WERI-Rb-1 (cell line): ENCODE data around the gene CMTM2.

Source experiments
- DNase-seq: peaks from one replicate; pipeline ENCODE4 v3.0.0-alpha.2; 2020
- H3K27ac ChIP-seq: fragments of 250-450 bp; sonication (Bioruptor Pico); 2 replicates; pipeline ENCODE4 v1.5.1; 2020; ENCODE audit warnings: mild to moderate bottlenecking, moderate library complexity
- H3K27me3 ChIP-seq: fragments of 250-450 bp; sonication (Bioruptor Pico); 2 replicates; pipeline ENCODE4 v1.5.1; 2021; ENCODE audit warnings: mild to moderate bottlenecking, low read depth, moderate library complexity; ENCODE audit not compliant: insufficient read depth, severe bottlenecking
- H3K36me3 ChIP-seq: fragments of 250-450 bp; sonication (Bioruptor Pico); 2 replicates; pipeline ENCODE4 v1.5.1; 2020; ENCODE audit warnings: mild to moderate bottlenecking, moderate library complexity
- H3K4me3 ChIP-seq: 2 replicates; pipeline ENCODE4 v1.5.1; 2011; ENCODE audit warnings: low read depth, mild to moderate bottlenecking, control low read depth, low read length
- H3K9me3 ChIP-seq: fragments of 250-450 bp; sonication (Bioruptor Pico); 2 replicates; pipeline ENCODE4 v1.5.1; 2021; ENCODE audit warnings: mild to moderate bottlenecking, moderate library complexity; ENCODE audit not compliant: severe bottlenecking
- CTCF ChIP-seq: IDR thresholded peaks from 2 replicates; pipeline ENCODE4 v1.5.1; 2011; ENCODE audit warnings: low read depth, mild to moderate bottlenecking, control low read depth, inconsistent platforms, low read length

Gene CMTM2

GRCh38 chr16:66544016-66544757 is 35.1 kb upstream of the CMTM2 start:
- Histone ChIP-seq H3K4me3 (no peak overlapping the region), H3K27me3 (no peaks in the 10 kb centered on the region), H3K27ac (no peak overlapping the region), H3K36me3 (no peaks in the 10 kb centered on the region), H3K9me3 (no peaks in the 10 kb centered on the region)
- DNase-seq, result no peak
- TF ChIP-seq CTCF, result no peak

GRCh38 chr16:66547101-66547989 is 31.9 kb upstream of the CMTM2 start:
- DNase-seq, result no peak
- H3K9me3 ChIP-seq, result no peaks in the 10 kb centered on the region
- no peak overlapping the region for H3K27ac ChIP-seq
- TF ChIP-seq CTCF, result no peak
- H3K36me3 ChIP-seq, result no peaks in the 10 kb centered on the region
- no peak overlapping the region for H3K4me3 ChIP-seq
- H3K27me3 ChIP-seq, result no peaks in the 10 kb centered on the region

GRCh38 chr16:66548068-66548467 is 31.2 kb upstream of the CMTM2 start:
- Histone ChIP-seq H3K36me3 (no peaks in the 10 kb centered on the region), H3K27me3 (no peaks in the 10 kb centered on the region), H3K4me3 (no peak overlapping the region), H3K9me3 (no peaks in the 10 kb centered on the region), H3K27ac (no peak overlapping the region)
- TF ChIP-seq CTCF, result no peak
- DNase-seq, result no peak

GRCh38 chr16:66548868-66549267 is 30.4 kb upstream of the CMTM2 start:
- peak overlapping the region; percentile 65; the same call in 1 of the 2 replicates for H3K4me3 ChIP-seq
- H3K27ac ChIP-seq, result peak overlapping the region; percentile 91; the same call in 1 of the 2 replicates
- no peaks in the 10 kb centered on the region for H3K27me3 ChIP-seq
- peaks cover 4% of the 10 kb centered on the region for H3K36me3 ChIP-seq
- no peaks in the 10 kb centered on the region for H3K9me3 ChIP-seq
- no peak for TF ChIP-seq CTCF
- DNase-seq, result no peak

- H3K36me3 ChIP-seq, result peaks cover 10% of the 10 kb centered on the region
- peak within 1 kb of the TSS; percentile 91 for H3K27ac ChIP-seq
- DNase-seq, result peak; percentile 72
- H3K27me3 ChIP-seq, result no peaks in the 10 kb centered on the region
- peak; percentile 27; the same call in 1 of the 2 replicates for TF ChIP-seq CTCF
- peak within 1 kb of the TSS; percentile 65 for H3K4me3 ChIP-seq
- no peaks in the 10 kb centered on the region for H3K9me3 ChIP-seq
These were observed 29.8 kb upstream of the CMTM2 start, which contains the start of gene TK2 for GRCh38 chr16:66549284-66550131. Gene TK2, minus strand, starts transcription at chr16:66550122. Its CDS starts 61 bp downstream, at chr16:66550061.
